OCI-LY3 (cell line): ENCODE data around the gene CCL23.

ENCODE experiments used
- CTCF ChIP-seq: fragments of 200-600, 300-600 bp; sonication (generic); IDR thresholded peaks from 2 replicates; pipeline ENCODE4 v1.5.1; 2014; ENCODE audit warnings: antibody characterized with exemption, low read length, low read depth
- EZH2phosphoT487 ChIP-seq: fragments of 200-600 bp; shearing (Covaris generic); IDR thresholded peaks from 2 replicates; pipeline ENCODE4 v1.6.1; 2018; ENCODE audit warnings: antibody characterized with exemption, mixed run types, low read depth

DNA sequence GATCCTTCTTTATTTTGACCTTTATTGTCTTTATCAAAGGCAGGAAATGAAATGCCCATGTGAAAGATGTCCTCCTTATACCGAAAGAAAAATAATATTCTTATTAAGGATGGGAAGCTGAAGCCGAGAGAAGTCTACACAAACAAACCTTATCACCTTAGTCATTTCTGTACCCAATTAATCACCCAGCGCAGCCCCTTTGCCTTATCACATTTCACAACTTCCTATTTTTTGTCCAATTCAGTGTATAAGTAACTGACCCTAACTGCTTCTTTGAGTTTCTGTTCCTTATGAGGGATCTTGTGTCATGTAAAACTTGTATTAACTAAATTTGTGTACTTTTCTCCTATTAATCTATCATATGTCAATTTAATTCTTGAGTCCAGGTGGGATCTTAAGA, 16.4 kb upstream of the CCL23 start:
- TF ChIP-seq CTCF (no peak), EZH2phosphoT487 (no peak)
